HEK293T (cell line): ENCODE data around the gene SNTB2.

Source experiments
- ARNT ChIP-seq: fragments of 450-650 bp; IDR thresholded peaks from 2 replicates; pipeline ENCODE4 v1.6.1; 2017; ENCODE audit warnings: mild to moderate bottlenecking
- BHLHE40 ChIP-seq: fragments of 450-650 bp; IDR thresholded peaks from 2 replicates; pipeline ENCODE4 v1.6.1; 2016; ENCODE audit warnings: mild to moderate bottlenecking, moderate library complexity, borderline replicate concordance
- FOXA1 ChIP-seq: fragments of 450-650 bp; IDR thresholded peaks from 2 replicates; pipeline ENCODE4 v1.6.1; 2016; ENCODE audit warnings: mild to moderate bottlenecking
- FOXM1 ChIP-seq: fragments of 450-650 bp; IDR thresholded peaks from 2 replicates; pipeline ENCODE4 v1.6.1; 2017; ENCODE audit warnings: mild to moderate bottlenecking, borderline replicate concordance

DNA sequence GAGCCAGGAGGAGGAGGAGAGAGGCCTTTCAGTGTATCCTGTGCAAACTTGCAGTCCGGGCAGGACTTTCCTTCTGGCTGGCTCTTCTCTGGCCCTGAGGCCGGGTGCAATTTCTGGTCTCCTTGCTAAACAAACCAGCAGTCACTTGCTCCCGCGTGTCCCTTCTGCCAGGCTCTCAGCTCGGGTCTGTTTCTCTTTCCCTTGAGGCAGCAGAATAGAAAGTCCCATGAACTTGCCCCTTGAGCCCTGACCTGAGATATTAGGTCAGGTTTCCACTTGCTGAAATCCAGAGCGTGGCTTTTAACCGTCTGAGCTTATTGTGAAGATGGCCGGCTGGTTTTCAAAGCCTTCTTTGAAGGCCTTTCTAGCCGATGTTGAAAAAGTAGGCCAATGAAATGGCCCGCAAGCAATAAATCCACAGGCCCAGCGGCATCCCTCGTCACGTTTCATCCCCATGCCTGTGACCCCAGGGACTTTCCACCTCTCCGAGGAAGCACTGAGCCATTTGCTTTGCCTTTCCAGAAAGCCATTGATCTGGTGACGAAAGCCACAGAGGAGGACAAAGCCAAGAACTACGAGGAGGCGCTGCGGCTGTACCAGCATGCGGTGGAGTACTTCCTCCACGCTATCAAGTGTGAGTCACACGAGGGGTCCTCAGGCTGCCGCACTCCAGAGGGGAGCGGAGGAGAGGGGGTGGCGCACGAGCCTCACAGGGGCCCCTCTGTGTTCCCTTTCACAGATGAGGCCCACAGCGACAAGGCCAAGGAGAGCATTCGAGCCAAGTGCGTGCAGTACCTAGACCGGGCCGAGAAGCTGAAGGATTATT, 128.7 kb downstream of the SNTB2 start:
- TF ChIP-seq ARNT (no peak), BHLHE40 (no peak), FOXA1 (no peak), FOXM1 (no peak)
